ENCODE data around the gene SPR. TPM values are rescaled to one million over a fixed set of nuclear protein-coding genes. Genes with fewer than 3 reads are reported as not detected.

The SPR gene
- total and polyA plus RNA-seq, 2 of the 13 experiments (the other 11 are each of a cell fraction or from before 2014, with no cell fraction given): 34.0 to 96.0 TPM

DNA sequence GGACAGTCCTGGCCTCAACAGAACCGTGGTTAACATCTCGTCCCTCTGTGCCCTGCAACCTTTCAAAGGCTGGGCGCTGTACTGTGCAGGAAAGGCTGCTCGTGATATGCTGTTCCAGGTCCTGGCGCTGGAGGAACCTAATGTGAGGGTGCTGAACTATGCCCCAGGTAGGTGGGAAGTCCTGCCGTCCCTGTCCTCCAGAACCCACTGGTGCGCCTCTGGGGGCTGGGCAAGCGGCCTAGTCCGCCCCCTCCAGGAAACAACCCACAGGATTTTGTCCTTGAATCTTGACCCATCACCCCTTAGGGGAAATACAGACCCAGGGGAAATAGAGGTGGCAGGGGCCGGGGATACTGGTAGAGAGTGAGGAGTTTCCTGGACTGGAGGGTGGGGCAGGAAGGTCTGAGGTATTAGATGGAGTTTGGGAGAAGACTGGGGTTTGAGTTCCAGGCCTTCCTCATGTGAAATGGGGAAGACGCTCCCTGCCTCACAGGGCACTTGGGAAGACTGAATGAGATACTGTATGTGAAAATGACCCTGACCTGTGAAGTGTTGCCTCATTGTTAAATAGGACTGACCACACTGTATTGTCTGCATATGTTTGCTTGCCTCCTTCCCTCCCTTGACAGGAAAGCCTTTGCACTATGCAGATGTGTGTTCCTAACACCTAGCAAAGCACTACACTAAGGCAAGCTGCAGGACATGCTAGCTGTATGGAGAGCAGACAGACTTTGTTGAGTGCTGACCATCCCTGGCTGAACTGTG, 1.4 kb downstream of the SPR start (continued):
- TF ChIP-seq, protein P1, sequence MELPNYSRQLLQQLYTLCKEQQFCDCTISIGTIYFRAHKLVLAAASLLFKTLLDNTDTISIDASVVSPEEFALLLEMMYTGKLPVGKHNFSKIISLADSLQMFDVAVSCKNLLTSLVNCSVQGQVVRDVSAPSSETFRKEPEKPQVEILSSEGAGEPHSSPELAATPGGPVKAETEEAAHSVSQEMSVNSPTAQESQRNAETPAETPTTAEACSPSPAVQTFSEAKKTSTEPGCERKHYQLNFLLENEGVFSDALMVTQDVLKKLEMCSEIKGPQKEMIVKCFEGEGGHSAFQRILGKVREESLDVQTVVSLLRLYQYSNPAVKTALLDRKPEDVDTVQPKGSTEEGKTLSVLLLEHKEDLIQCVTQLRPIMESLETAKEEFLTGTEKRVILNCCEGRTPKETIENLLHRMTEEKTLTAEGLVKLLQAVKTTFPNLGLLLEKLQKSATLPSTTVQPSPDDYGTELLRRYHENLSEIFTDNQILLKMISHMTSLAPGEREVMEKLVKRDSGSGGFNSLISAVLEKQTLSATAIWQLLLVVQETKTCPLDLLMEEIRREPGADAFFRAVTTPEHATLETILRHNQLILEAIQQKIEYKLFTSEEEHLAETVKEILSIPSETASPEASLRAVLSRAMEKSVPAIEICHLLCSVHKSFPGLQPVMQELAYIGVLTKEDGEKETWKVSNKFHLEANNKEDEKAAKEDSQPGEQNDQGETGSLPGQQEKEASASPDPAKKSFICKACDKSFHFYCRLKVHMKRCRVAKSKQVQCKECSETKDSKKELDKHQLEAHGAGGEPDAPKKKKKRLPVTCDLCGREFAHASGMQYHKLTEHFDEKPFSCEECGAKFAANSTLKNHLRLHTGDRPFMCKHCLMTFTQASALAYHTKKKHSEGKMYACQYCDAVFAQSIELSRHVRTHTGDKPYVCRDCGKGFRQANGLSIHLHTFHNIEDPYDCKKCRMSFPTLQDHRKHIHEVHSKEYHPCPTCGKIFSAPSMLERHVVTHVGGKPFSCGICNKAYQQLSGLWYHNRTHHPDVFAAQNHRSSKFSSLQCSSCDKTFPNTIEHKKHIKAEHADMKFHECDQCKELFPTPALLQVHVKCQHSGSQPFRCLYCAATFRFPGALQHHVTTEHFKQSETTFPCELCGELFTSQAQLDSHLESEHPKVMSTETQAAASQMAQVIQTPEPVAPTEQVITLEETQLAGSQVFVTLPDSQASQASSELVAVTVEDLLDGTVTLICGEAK (IDR thresholded peaks at IDR 0.05): no peak
- TF ChIP-seq, protein P1 (CRISPR knock-in tag; IDR thresholded peaks at IDR 0.05): no peak
- TF ChIP-seq ETV5 (CRISPR knock-in tag; IDR thresholded peaks at IDR 0.05; ENCODE audit: borderline replicate concordance): peak; percentile 1; the same call in 1 of the 2 replicates
- no peak for TF ChIP-seq LBX2 (CRISPR knock-in tag; IDR thresholded peaks at IDR 0.05; ENCODE audit: borderline replicate concordance)
- no peak for TF ChIP-seq NBN (conservative IDR thresholded peaks at IDR 0.05)
- no peak for TF ChIP-seq SMAD1 (CRISPR knock-in tag; IDR thresholded peaks at IDR 0.05; ENCODE audit: borderline replicate concordance, low read depth)
- TF ChIP-seq LCORL (IDR thresholded peaks at IDR 0.05): no peak
- TF ChIP-seq LCORL (CRISPR knock-in tag; IDR thresholded peaks at IDR 0.05): no peak; the same call in 1 of the 2 replicates
- TF ChIP-seq FOXC1 (CRISPR knock-in tag; IDR thresholded peaks at IDR 0.05; ENCODE audit: borderline replicate concordance): no peak
- no peak for TF ChIP-seq ZSCAN30 (CRISPR knock-in tag; IDR thresholded peaks at IDR 0.05)
- no peak for TF ChIP-seq ZNF335 (CRISPR knock-in tag; IDR thresholded peaks at IDR 0.05)
- no peak for TF ChIP-seq JARID2 (CRISPR knock-in tag; IDR thresholded peaks at IDR 0.05; ENCODE audit: insufficient replicate concordance)
- TF ChIP-seq GLMP (CRISPR knock-in tag; IDR thresholded peaks at IDR 0.05; ENCODE audit: borderline replicate concordance): no peak
- no peak for TF ChIP-seq ZNF816 (CRISPR knock-in tag; IDR thresholded peaks at IDR 0.05; ENCODE audit: borderline replicate concordance)
- TF ChIP-seq HNF4A (CRISPR knock-in tag; IDR thresholded peaks at IDR 0.05): peak; percentile 72
- TF ChIP-seq MXD3 (CRISPR knock-in tag; IDR thresholded peaks at IDR 0.05): no peak
